OCI-LY7 (cell line): ENCODE results near the gene C11orf24. TPM values are rescaled to one million over a fixed set of nuclear protein-coding genes. Genes with fewer than 3 reads are reported as not detected.

Experiments used
- BruUV-seq: library from RNA; stranded (reverse); fragments of 400-500 nt; replicated peaks from 2 replicates; lab custom pipeline; 2021; lab: Mats Ljungman, UMichigan
- CTCF ChIA-PET: fragments of 300-600 bp; sonication (Branson Sonifier 250); formaldehyde crosslinking; loops from one replicate; lab custom pipeline; 2022; ENCODE audit warnings: antibody characterized with exemption; ENCODE audit not compliant: unreplicated experiment; lab: Charles Lee
- POLR2A ChIA-PET: fragments of 300-600 bp; sonication (Branson Sonifier 250); formaldehyde crosslinking; loops from one replicate; lab custom pipeline; 2022; ENCODE audit warnings: antibody characterized with exemption; lab: Charles Lee
- DNase-seq: peaks from one replicate; pipeline ENCODE4 v3.0.0-alpha.2; 2015; ENCODE audit warnings: low spot score
- H2AFZ ChIP-seq: fragments of 200-600 bp; sonication (generic), shearing (Covaris generic); 2 replicates; pipeline ENCODE4 v1.6.1; 2014; ENCODE audit warnings: mild to moderate bottlenecking, antibody characterized with exemption, low read length, moderate library complexity
- H3K27ac ChIP-seq: fragments of 200-600 bp; sonication (generic); 2 replicates; pipeline ENCODE4 v1.5.1; 2014; ENCODE audit warnings: mixed run types, low read depth, mild to moderate bottlenecking, moderate library complexity, low read length, inconsistent platforms; ENCODE audit not compliant: poor library complexity, severe bottlenecking
- H3K36me3 ChIP-seq: fragments of 200-600 bp; sonication (generic); 2 replicates; pipeline ENCODE4 v1.6.1; 2014; ENCODE audit warnings: mild to moderate bottlenecking, antibody characterized with exemption, low read length, moderate library complexity, mixed read lengths; ENCODE audit not compliant: insufficient read depth
- H3K4me1 ChIP-seq: fragments of 200-600 bp; sonication (generic); 2 replicates; pipeline ENCODE4 v1.5.1; 2014; ENCODE audit warnings: mild to moderate bottlenecking, low read length; ENCODE audit not compliant: insufficient read depth, poor library complexity, severe bottlenecking
- H3K4me2 ChIP-seq: fragments of 200-600 bp; sonication (generic); 2 replicates; pipeline ENCODE4 v1.6.1; 2014; ENCODE audit warnings: mild to moderate bottlenecking, low read length
- H3K4me3 ChIP-seq: fragments of 200-600 bp; sonication (generic); 2 replicates; pipeline ENCODE4 v1.5.1; 2014; ENCODE audit warnings: mild to moderate bottlenecking, low read depth, low read length; ENCODE audit not compliant: poor library complexity, severe bottlenecking
- H3K79me2 ChIP-seq: fragments of 200-600 bp; sonication (generic); 2 replicates; pipeline ENCODE4 v1.6.1; 2016; ENCODE audit warnings: low read depth, mild to moderate bottlenecking, low read length, moderate library complexity, mixed read lengths; ENCODE audit not compliant: insufficient read depth
- H3K9me2 ChIP-seq: fragments of 200-600 bp; sonication (generic); 2 replicates; pipeline ENCODE4 v1.6.1; 2016; ENCODE audit warnings: mild to moderate bottlenecking, low read length, mixed read lengths; ENCODE audit not compliant: insufficient read depth
- H3K9me3 ChIP-seq: fragments of 200-600 bp; sonication (generic); 2 replicates; pipeline ENCODE4 v1.6.1; 2014; ENCODE audit warnings: mild to moderate bottlenecking, mixed run types, low read length, mixed read lengths
- H4K20me1 ChIP-seq: fragments of 200-600 bp; sonication (generic); 2 replicates; pipeline ENCODE4 v1.6.1; 2014; ENCODE audit warnings: mild to moderate bottlenecking, antibody characterized with exemption, low read length, moderate library complexity, mixed read lengths; ENCODE audit not compliant: insufficient read depth
- EZH2phosphoT487 ChIP-seq: fragments of 200-600 bp; sonication (generic); IDR thresholded peaks from 2 replicates; pipeline ENCODE4 v1.6.1; 2018; ENCODE audit warnings: low read depth, borderline replicate concordance, mild to moderate bottlenecking, mixed run types, antibody characterized with exemption, low read length, moderate library complexity, mixed read lengths
- intact Hi-C: fragments of 100-400 bp; cut with micrococcal nuclease; formaldehyde crosslinking; loops from one replicate; pipeline ENCODE4 v1.10.0; 2022; ENCODE audit not compliant: unreplicated experiment
- total RNA-seq, 2 experiments: library from RNA; depleted of rRNA in 1 of 2; stranded (reverse); fragments of >200 nt in 1 of 2; shearing (Covaris generic) in 1 of 2; gene quantifications; 2 replicates each; pipeline ENCODE4 v1.2.3, GENCODE V29; 2014 to 2022
- TF ChIP-seq, protein P1 (sequence below): fragments of 200-600 bp; sonication (generic); conservative IDR thresholded peaks from 2 replicates; pipeline ENCODE4 v1.5.1; 2014; ENCODE audit warnings: mild to moderate bottlenecking, antibody characterized with exemption, low read length, moderate library complexity, mixed read lengths

The C11orf24 gene
- total RNA-seq, 2 experiments from 2014 or later, result 81.1 to 94.1 TPM

DNA sequence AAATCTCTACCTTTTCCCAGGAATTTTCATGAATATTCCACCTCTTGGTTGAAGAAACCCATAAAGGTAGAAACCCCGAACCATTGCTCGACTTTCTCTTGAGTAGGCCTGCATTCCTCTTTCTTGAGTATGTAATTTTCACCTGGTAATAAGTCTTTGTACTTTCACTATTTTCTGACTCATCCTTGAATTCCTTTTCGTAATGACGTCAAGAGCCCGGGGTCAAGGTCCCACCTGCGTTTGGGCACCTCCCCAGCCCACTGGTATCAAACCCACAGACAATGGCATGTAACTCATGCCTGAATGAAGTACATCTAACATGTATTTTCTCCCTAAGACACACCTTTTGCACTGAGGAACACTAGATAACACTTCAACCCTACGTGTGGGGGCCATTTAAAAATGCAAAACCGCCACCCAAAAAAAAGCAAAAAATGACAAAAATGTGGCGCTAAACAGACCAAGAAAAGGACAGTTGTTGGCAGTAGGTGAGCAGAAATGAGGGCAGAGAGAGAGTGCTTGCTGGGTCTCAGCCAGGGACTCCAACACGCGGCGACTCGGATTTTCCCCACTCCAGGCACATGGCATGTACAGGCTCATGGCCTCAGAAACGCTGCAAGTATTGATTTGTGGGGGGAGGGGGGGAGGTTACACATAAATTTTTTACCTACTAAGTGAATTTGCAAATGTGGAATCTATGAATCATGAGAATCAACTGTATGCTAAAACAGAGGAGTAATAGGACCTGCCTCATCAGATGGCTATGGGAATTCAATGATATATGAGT is 4.1 kb upstream of the C11orf24 start:
- H3K9me2 ChIP-seq, result no peaks in the 10 kb centered on the region
- H3K79me2 ChIP-seq, result peaks cover 13% of the 10 kb centered on the region
- H2AFZ ChIP-seq, result no peak overlapping the region
- H3K4me2 ChIP-seq, result no peak overlapping the region
- BruUV-seq, result no TSS peak
- H3K9me3 ChIP-seq, result peaks cover 23% of the 10 kb centered on the region; the same call in 1 of the 2 replicates
- intact Hi-C loops, result loop anchor here (10.0 kb wide), 1 partner anchor 271 kb away; the partner anchor contains the start of gene UNC93B1
- no peaks in the 10 kb centered on the region for H4K20me1 ChIP-seq
- no peak for DNase-seq
- H3K4me3 ChIP-seq, result no peak overlapping the region
- no peak overlapping the region for H3K27ac ChIP-seq
- no peak for TF ChIP-seq EZH2phosphoT487
- TF ChIP-seq, protein P1, sequence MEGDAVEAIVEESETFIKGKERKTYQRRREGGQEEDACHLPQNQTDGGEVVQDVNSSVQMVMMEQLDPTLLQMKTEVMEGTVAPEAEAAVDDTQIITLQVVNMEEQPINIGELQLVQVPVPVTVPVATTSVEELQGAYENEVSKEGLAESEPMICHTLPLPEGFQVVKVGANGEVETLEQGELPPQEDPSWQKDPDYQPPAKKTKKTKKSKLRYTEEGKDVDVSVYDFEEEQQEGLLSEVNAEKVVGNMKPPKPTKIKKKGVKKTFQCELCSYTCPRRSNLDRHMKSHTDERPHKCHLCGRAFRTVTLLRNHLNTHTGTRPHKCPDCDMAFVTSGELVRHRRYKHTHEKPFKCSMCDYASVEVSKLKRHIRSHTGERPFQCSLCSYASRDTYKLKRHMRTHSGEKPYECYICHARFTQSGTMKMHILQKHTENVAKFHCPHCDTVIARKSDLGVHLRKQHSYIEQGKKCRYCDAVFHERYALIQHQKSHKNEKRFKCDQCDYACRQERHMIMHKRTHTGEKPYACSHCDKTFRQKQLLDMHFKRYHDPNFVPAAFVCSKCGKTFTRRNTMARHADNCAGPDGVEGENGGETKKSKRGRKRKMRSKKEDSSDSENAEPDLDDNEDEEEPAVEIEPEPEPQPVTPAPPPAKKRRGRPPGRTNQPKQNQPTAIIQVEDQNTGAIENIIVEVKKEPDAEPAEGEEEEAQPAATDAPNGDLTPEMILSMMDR, result no peak
- H3K36me3 ChIP-seq, result peaks cover 15% of the 10 kb centered on the region
- ChIA-PET CTCF (no interaction called here), POLR2A (no interaction called here)
- H3K4me1 ChIP-seq, result peaks cover 19% of the 10 kb centered on the region

DNA sequence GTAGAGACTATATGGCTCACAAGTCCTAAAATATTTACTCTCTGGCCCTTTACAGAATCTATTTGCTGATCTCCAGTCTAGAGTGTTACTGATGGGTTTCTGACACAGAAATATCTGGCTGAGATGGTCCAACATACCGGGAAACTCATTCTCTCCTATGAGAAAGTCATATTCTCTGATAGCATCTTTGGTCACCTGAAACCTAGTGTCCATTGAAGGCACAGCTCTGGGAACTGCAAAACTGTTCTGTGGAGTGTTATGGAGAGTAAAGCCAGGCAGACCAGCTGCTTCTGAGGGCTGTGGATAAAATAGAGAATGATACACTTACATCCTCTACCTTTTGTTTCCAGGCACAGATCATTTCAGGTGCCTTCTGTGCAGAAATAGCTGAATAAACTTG is 2.5 kb upstream of the C11orf24 start:
- TF ChIP-seq, protein P1, result no peak
- TF ChIP-seq EZH2phosphoT487, result no peak
- Histone ChIP-seq H3K9me2 (no peaks in the 10 kb centered on the region), H2AFZ (no peak overlapping the region; the same call in 1 of the 2 replicates), H4K20me1 (no peaks in the 10 kb centered on the region), H3K4me1 (peaks cover 33% of the 10 kb centered on the region), H3K79me2 (peaks cover 29% of the 10 kb centered on the region), H3K9me3 (peaks cover 23% of the 10 kb centered on the region; the same call in 1 of the 2 replicates), H3K36me3 (peaks cover 26% of the 10 kb centered on the region), H3K4me3 (peak overlapping the region; percentile 9), H3K27ac (peak overlapping the region; percentile 96), H3K4me2 (peak overlapping the region; percentile 9; the same call in 1 of the 2 replicates)
- POLR2A ChIA-PET, result interaction anchor here (0.6 kb wide), 2 partner anchors 10 to 142 kb away, joined by 5 to 7 read pairs; no protein-coding TSS in a partner anchor
- BruUV-seq, result no TSS peak
- DNase-seq, result no peak
- CTCF ChIA-PET, result no interaction called here
- intact Hi-C loops, result loop anchor here (10.0 kb wide), 1 partner anchor 270 kb away; the partner anchor contains the start of gene UNC93B1
